Karpas-422 (cell line): ENCODE results near the gene IKZF1. TPM values are rescaled to one million over a fixed set of nuclear protein-coding genes. Genes with fewer than 3 reads are reported as not detected.
"Not testable (repeated sequence)": the region's sequence is repeated elsewhere in the genome, so short reads cannot be mapped to it uniquely, and the experiment has no call there.

Source experiments
- DNase-seq: peaks from one replicate; pipeline ENCODE4 v3.0.0-alpha.2; 2015
- H2AFZ ChIP-seq: fragments of 200-600 bp; sonication (generic); 2 replicates; pipeline ENCODE4 v1.6.1; 2014; ENCODE audit warnings: antibody characterized with exemption, low read length, mixed read lengths
- H3K27ac ChIP-seq: fragments of 200-600 bp; sonication (generic); 2 replicates; pipeline ENCODE4 v1.5.1; 2014; ENCODE audit warnings: mild to moderate bottlenecking, low read length, moderate library complexity
- H3K27me3 ChIP-seq: fragments of 200-600 bp; sonication (generic); 2 replicates; pipeline ENCODE4 v1.6.1; 2014; ENCODE audit warnings: low read length, mixed read lengths
- H3K36me3 ChIP-seq: fragments of 200-600 bp; sonication (generic); 2 replicates; pipeline ENCODE4 v1.6.1; 2014; ENCODE audit warnings: low read length, mixed read lengths; ENCODE audit not compliant: insufficient read depth
- H3K4me1 ChIP-seq: fragments of 200-600 bp; sonication (generic); 2 replicates; pipeline ENCODE4 v1.6.1; 2014; ENCODE audit warnings: mild to moderate bottlenecking, low read length, mixed read lengths
- H3K4me2 ChIP-seq: fragments of 200-600 bp; sonication (generic); 2 replicates; pipeline ENCODE4 v1.6.1; 2014; ENCODE audit warnings: low read length, low read depth, mild to moderate bottlenecking; ENCODE audit not compliant: poor library complexity, severe bottlenecking
- H3K4me3 ChIP-seq: fragments of 200-600 bp; sonication (generic); 2 replicates; pipeline ENCODE4 v1.5.1; 2014; ENCODE audit warnings: mild to moderate bottlenecking, antibody characterized with exemption, low read length, mixed read lengths
- H3K79me2 ChIP-seq: fragments of 200-600 bp; sonication (generic); 2 replicates; pipeline ENCODE4 v1.6.1; 2014; ENCODE audit warnings: mild to moderate bottlenecking, low read length, mixed read lengths
- H3K9ac ChIP-seq: fragments of 200-600 bp; sonication (generic); 2 replicates; pipeline ENCODE4 v1.6.0; 2014; ENCODE audit warnings: low read length
- H3K9me2 ChIP-seq: fragments of 200-600 bp; sonication (generic), shearing (Covaris generic); replicated peaks from 2 replicates; pipeline ENCODE4 v1.6.0; 2014; ENCODE audit warnings: mild to moderate bottlenecking, low read length, moderate library complexity; ENCODE audit not compliant: insufficient read depth
- H3K9me3 ChIP-seq: fragments of 300-700, 200-600 bp; sonication (generic); 2 replicates; pipeline ENCODE4 v1.6.1; 2014; ENCODE audit warnings: low read length, mixed read lengths
- H4K20me1 ChIP-seq: fragments of 200-600 bp; sonication (generic); 2 replicates; pipeline ENCODE4 v1.6.1; 2014; ENCODE audit warnings: mild to moderate bottlenecking, antibody characterized with exemption, low read length, low read depth; ENCODE audit not compliant: insufficient read depth
- total RNA-seq: library from RNA; depleted of rRNA; stranded (reverse); fragments of >200 nt; shearing (Covaris generic); gene quantifications from 2 replicates; pipeline ENCODE4 v1.2.3, GENCODE V29; 2014; ENCODE audit warnings: low replicate concordance

Gene IKZF1
- total RNA-seq, 1 experiment from 2014 or later = 117 TPM

GRCh38 chr7:50335795-50336754, 31.6 kb downstream of the IKZF1 start:
- peaks cover 99% of the 10 kb centered on the region for H3K79me2 ChIP-seq
- peak overlapping the region; percentile 36 for H3K9ac ChIP-seq
- H3K27me3 ChIP-seq = no peaks in the 10 kb centered on the region
- H3K9me2 ChIP-seq = no peaks in the 10 kb centered on the region
- H3K27ac ChIP-seq = peak overlapping the region; percentile 76
- H2AFZ ChIP-seq = no peak overlapping the region
- peaks cover 99% of the 10 kb centered on the region for H3K4me1 ChIP-seq
- DNase-seq = peak; percentile 74
- no peaks in the 10 kb centered on the region for H3K9me3 ChIP-seq
- no peaks in the 10 kb centered on the region for H4K20me1 ChIP-seq
- H3K4me2 ChIP-seq = peak overlapping the region; percentile 37
- H3K4me3 ChIP-seq = peak overlapping the region; percentile 6; the same call in 1 of the 2 replicates
- peaks cover 27% of the 10 kb centered on the region for H3K36me3 ChIP-seq

DNA sequence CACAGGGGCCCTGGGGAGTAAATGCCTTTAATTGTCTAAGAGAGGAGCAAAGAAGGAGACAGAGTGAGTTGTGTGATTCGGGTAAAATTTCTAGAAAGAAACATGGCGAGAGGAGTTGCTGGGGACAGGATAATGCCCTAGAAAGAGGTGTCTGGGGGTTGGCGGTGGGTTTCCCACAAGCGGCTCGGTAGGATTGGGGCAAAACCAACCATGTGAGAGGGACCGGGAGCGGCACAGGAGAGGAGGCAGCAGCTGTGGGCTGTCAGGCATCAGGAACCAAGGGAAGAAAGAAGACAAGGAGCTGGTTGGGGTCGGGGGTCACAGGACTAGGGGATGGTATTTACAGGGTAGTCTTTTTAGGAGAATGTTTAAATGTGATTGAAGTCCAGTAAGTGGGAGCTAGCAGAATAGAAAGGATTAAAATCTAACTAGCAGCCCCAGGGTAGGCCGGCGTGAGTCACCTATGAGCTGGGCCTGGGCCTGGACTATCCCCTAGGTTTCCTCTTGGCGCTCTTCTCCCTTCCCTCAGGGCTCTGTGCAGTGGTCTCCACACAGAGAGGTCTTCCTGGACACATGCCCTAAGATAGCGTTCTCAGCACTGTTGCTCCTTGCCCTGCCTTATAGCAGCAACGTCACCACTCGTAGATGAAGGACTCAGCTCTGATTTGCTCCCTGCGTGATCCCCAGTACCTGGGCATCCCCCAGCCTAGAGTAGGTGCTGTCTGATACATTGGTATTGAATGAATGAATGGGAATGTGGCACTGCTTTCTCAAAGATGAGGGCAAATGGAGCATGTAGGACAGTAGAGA, 32.6 kb downstream of the IKZF1 start:
- Histone ChIP-seq H3K4me2 (peak overlapping the region; percentile 37), H3K9me2 (no peaks in the 10 kb centered on the region), H3K9me3 (no peaks in the 10 kb centered on the region), H3K79me2 (peaks cover 99% of the 10 kb centered on the region), H3K4me3 (peak overlapping the region; percentile 6; the same call in 1 of the 2 replicates), H3K36me3 (peaks cover 31% of the 10 kb centered on the region), H2AFZ (no peak overlapping the region), H3K27me3 (no peaks in the 10 kb centered on the region), H3K27ac (peak overlapping the region; percentile 76), H3K4me1 (peaks cover 97% of the 10 kb centered on the region), H4K20me1 (no peaks in the 10 kb centered on the region), H3K9ac (peak overlapping the region; percentile 36)
- DNase-seq = no peak

GRCh38 chr7:50339472-50339871, 35.0 kb downstream of the IKZF1 start:
- not testable (repeated sequence) for H3K9me2 ChIP-seq, H2AFZ ChIP-seq, H3K4me2 ChIP-seq, H4K20me1 ChIP-seq, H3K9ac ChIP-seq, H3K27me3 ChIP-seq, H3K4me3 ChIP-seq, H3K9me3 ChIP-seq, DNase-seq
- Histone ChIP-seq H3K79me2 (peaks cover 98% of the 10 kb centered on the region), H3K4me1 (peaks cover 77% of the 10 kb centered on the region), H3K36me3 (peaks cover 36% of the 10 kb centered on the region), H3K27ac (peak overlapping the region; percentile 76)

DNA sequence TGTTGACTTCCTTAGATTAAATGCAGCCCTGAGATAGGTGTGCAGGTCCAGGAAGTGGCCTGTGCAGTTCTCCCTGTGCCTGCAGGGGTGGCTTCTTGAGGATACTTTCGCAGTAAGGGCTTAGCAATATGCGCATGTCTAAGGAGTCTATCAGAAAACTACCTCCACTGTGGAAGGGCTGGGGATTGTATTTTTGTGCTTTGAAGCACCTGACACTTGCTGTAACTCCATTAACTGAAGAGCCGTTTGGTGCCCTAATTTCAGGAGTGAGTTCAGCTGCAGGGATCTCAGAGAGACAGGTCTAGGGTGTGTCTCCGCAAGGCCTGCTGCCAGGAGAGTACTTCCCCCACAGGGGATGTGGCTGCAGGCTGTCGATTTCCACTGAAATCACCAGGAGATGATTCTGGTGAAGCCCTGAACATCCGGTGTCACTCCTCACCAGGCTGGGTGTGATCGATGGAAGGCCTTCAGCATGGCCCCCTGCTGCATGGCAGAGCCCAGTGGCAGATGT, 35.5 kb downstream of the IKZF1 start:
- Histone ChIP-seq H3K27ac (peak overlapping the region; percentile 76), H3K9ac (peak overlapping the region; percentile 8; the same call in 1 of the 2 replicates), H2AFZ (no peak overlapping the region), H3K4me3 (no peak overlapping the region), H3K27me3 (no peaks in the 10 kb centered on the region), H3K9me3 (no peaks in the 10 kb centered on the region), H3K36me3 (peaks cover 35% of the 10 kb centered on the region), H3K9me2 (no peaks in the 10 kb centered on the region), H3K79me2 (peaks cover 97% of the 10 kb centered on the region), H3K4me1 (peaks cover 72% of the 10 kb centered on the region), H4K20me1 (no peaks in the 10 kb centered on the region), H3K4me2 (no peak overlapping the region)
- DNase-seq = no peak

GRCh38 chr7:50341724-50342123, 37.2 kb downstream of the IKZF1 start:
- Histone ChIP-seq H3K79me2 (peaks cover 97% of the 10 kb centered on the region), H3K36me3 (peaks cover 38% of the 10 kb centered on the region), H3K27ac (peak overlapping the region; percentile 15; the same call in 1 of the 2 replicates), H3K9me3 (no peaks in the 10 kb centered on the region), H3K9ac (no peak overlapping the region), H4K20me1 (no peaks in the 10 kb centered on the region), H3K4me1 (peaks cover 66% of the 10 kb centered on the region), H3K27me3 (no peaks in the 10 kb centered on the region), H3K4me2 (no peak overlapping the region), H3K9me2 (no peaks in the 10 kb centered on the region), H3K4me3 (no peak overlapping the region), H2AFZ (no peak overlapping the region)
- DNase-seq = no peak

DNA sequence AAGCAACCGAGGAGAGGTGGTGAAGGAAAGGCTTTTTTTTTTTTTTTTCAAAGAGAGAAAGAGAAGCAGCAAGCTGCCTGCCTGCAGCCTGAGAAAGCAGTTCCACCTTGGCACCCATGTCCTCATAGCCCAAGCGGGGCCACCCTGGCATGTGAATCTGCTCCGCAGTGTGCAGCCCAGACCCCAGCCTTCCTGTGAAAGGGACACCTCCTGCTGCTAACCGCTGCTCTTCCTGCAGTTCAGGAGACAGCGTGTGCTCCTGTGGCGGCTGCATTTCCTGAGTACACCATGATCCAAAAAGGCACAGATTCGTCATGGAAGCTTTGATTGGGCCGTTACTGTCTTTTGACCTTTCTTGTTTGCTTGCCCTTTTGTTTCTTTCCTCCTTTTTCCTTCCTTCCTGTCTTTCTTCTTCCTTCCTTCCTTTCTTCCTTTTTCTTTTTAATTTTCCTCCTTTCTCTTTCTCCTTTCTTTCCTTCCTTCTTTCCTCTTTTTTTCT, 38.1 kb downstream of the IKZF1 start:
- Histone ChIP-seq H3K79me2 (peaks cover 97% of the 10 kb centered on the region), H3K9ac (no peak overlapping the region), H3K4me2 (no peak overlapping the region), H3K27me3 (no peaks in the 10 kb centered on the region), H3K4me3 (no peak overlapping the region), H3K4me1 (peaks cover 66% of the 10 kb centered on the region), H3K9me2 (no peaks in the 10 kb centered on the region), H3K9me3 (no peaks in the 10 kb centered on the region), H2AFZ (no peak overlapping the region), H3K36me3 (peaks cover 46% of the 10 kb centered on the region), H3K27ac (no peak overlapping the region), H4K20me1 (no peaks in the 10 kb centered on the region)
- no peak for DNase-seq

- Histone ChIP-seq H3K27ac (no peak overlapping the region), H4K20me1 (no peaks in the 10 kb centered on the region), H3K36me3 (peaks cover 51% of the 10 kb centered on the region), H3K4me3 (no peak overlapping the region), H3K27me3 (no peaks in the 10 kb centered on the region), H3K79me2 (peaks cover 97% of the 10 kb centered on the region), H3K4me2 (no peak overlapping the region), H3K9me3 (no peaks in the 10 kb centered on the region), H3K9ac (no peak overlapping the region), H3K4me1 (peaks cover 68% of the 10 kb centered on the region), H2AFZ (no peak overlapping the region), H3K9me2 (no peaks in the 10 kb centered on the region)
- DNase-seq = no peak
These were observed 42.3 kb downstream of the IKZF1 start for GRCh38 chr7:50346545-50347497.
